GM23338 (cell line): ENCODE data around the gene BCAR3. TPM values are rescaled to one million over a fixed set of nuclear protein-coding genes. Genes with fewer than 3 reads are reported as not detected.

Source experiments
- ATAC-seq: fragments of 200-7000 bp; cut with Tn5 transposase; 3 replicates; pipeline ENCODE4 v1.9.1; 2020
- DNase-seq: peaks from one replicate; pipeline ENCODE4 v3.0.0-alpha.2; 2015; ENCODE audit warnings: low spot score
- H2AFZ ChIP-seq: fragments of 200-600 bp; sonication (generic); 2 replicates; pipeline ENCODE4 v1.8.0; 2016; ENCODE audit warnings: antibody characterized with exemption, mild to moderate bottlenecking, moderate library complexity
- H3F3A ChIP-seq: fragments of 200-600 bp; sonication (generic); replicated peaks from 2 replicates; pipeline ENCODE4 v1.8.0; 2017; ENCODE audit warnings: antibody characterized with exemption, mixed run types, low read depth
- H3K27ac ChIP-seq: fragments of 200-600 bp; sonication (generic); 2 replicates; pipeline ENCODE4 v1.6.1; 2016; ENCODE audit warnings: low read depth
- H3K27me3 ChIP-seq: fragments of 200-600 bp; sonication (generic); 2 replicates; pipeline ENCODE4 v1.8.0; 2016; ENCODE audit warnings: mild to moderate bottlenecking, mixed run types, moderate library complexity; ENCODE audit not compliant: insufficient read depth
- H3K36me3 ChIP-seq: fragments of 200-600 bp; sonication (generic); 2 replicates; pipeline ENCODE4 v1.8.0; 2016; ENCODE audit warnings: mild to moderate bottlenecking; ENCODE audit not compliant: insufficient read depth
- H3K4me1 ChIP-seq: fragments of 200-600 bp; sonication (generic); 2 replicates; pipeline ENCODE4 v1.8.0; 2016; ENCODE audit warnings: mild to moderate bottlenecking, moderate library complexity; ENCODE audit not compliant: insufficient read depth
- H3K4me2 ChIP-seq: fragments of 200-600 bp; sonication (generic); 2 replicates; pipeline ENCODE4 v1.7.1; 2017; ENCODE audit warnings: mixed run types
- H3K4me3 ChIP-seq: fragments of 200-600 bp; sonication (generic); 2 replicates; pipeline ENCODE4 v1.6.1; 2016; ENCODE audit warnings: mixed run types
- H3K79me2 ChIP-seq: fragments of 200-600 bp; sonication (generic); replicated peaks from 2 replicates; pipeline ENCODE4 v1.8.0; 2017; ENCODE audit warnings: mild to moderate bottlenecking; ENCODE audit not compliant: insufficient read depth
- H3K9me2 ChIP-seq: fragments of 200-600 bp; sonication (generic); 2 replicates; pipeline ENCODE4 v1.8.0; 2017; ENCODE audit not compliant: insufficient read depth
- H4K20me1 ChIP-seq: fragments of 200-600 bp; sonication (generic); replicated peaks from 2 replicates; pipeline ENCODE4 v1.8.0; 2017; ENCODE audit warnings: mild to moderate bottlenecking; ENCODE audit not compliant: insufficient read depth
- H3K27ac Mint-ChIP-seq: 2 replicates; pipeline ENCODE4 v1.8.0; 2020; ENCODE audit warnings: inconsistent platforms, mild to moderate bottlenecking, moderate library complexity, mixed read lengths
- H3K27me3 Mint-ChIP-seq: 3 replicates; pipeline ENCODE4 v1.8.0; 2022; ENCODE audit warnings: low read depth, mild to moderate bottlenecking, moderate library complexity, mixed read lengths, inconsistent platforms; ENCODE audit not compliant: insufficient read depth, poor library complexity
- H3K36me3 Mint-ChIP-seq: 3 replicates; pipeline ENCODE4 v1.8.0; 2021; ENCODE audit warnings: low read depth, mild to moderate bottlenecking, inconsistent platforms, moderate library complexity, mixed read lengths
- H3K4me1 Mint-ChIP-seq: 3 replicates; pipeline ENCODE4 v1.8.0; 2020; ENCODE audit warnings: mild to moderate bottlenecking, inconsistent platforms, mixed read lengths
- H3K4me3 Mint-ChIP-seq: 3 replicates; pipeline ENCODE4 v1.8.0; 2021; ENCODE audit warnings: moderate library complexity, mild to moderate bottlenecking, inconsistent platforms, mixed read lengths
- H3K9me3 Mint-ChIP-seq: 3 replicates; pipeline ENCODE4 v1.8.0; 2020; ENCODE audit warnings: moderate library complexity, mild to moderate bottlenecking, inconsistent platforms, mixed read lengths
- EZH2 ChIP-seq: fragments of 200-600 bp; sonication (generic); IDR thresholded peaks from one replicate; pipeline ENCODE4 v1.8.0; 2017; ENCODE audit warnings: antibody characterized with exemption, mild to moderate bottlenecking, low read depth; ENCODE audit not compliant: unreplicated experiment
- JUNB ChIP-seq: IDR thresholded peaks from one replicate; pipeline ENCODE4 v1.6.1; 2016; ENCODE audit warnings: antibody characterized with exemption; ENCODE audit not compliant: unreplicated experiment
- NANOG ChIP-seq: IDR thresholded peaks from 2 replicates; pipeline ENCODE4 v1.6.1; 2016; ENCODE audit warnings: antibody characterized with exemption, borderline replicate concordance
- POLR2AphosphoS5 ChIP-seq: IDR thresholded peaks from 2 replicates; pipeline ENCODE4 v1.6.1; 2016; ENCODE audit warnings: antibody characterized with exemption, low read depth
- STAT1 ChIP-seq: IDR thresholded peaks from one replicate; pipeline ENCODE4 v1.6.1; 2016; ENCODE audit warnings: antibody characterized with exemption; ENCODE audit not compliant: unreplicated experiment
- ZNF114 ChIP-seq: fragments of 250-450 bp; sonication (Bioruptor Pico); IDR thresholded peaks from 2 replicates; pipeline ENCODE4 v1.5.0; 2020; ENCODE audit warnings: mild to moderate bottlenecking, moderate library complexity
- ZNF331 ChIP-seq: fragments of 250-450 bp; sonication (Bioruptor Pico); IDR thresholded peaks from 2 replicates; pipeline ENCODE4 v1.5.0; 2020; ENCODE audit warnings: low read depth, mild to moderate bottlenecking, moderate library complexity
- polyA plus RNA-seq: library from polyadenylated mRNA; unstranded; fragments of >200 nt; fragmentation: Nextera tagmentation; extraction: Ambion mirVana; gene quantifications from 2 replicates; pipeline ENCODE4 v1.2.1, GENCODE V29; 2016
- total RNA-seq: library from RNA; depleted of rRNA; stranded (reverse); fragments of >200 nt; shearing (Covaris generic); gene quantifications from 2 replicates; pipeline ENCODE4 v1.2.3, GENCODE V29; 2014
- TF ChIP-seq, protein P1 (sequence below): IDR thresholded peaks from one replicate; pipeline ENCODE4 v1.6.1; 2018; ENCODE audit warnings: antibody characterized with exemption; ENCODE audit not compliant: unreplicated experiment
- TF ChIP-seq, protein P2 (sequence below): IDR thresholded peaks from 2 replicates; pipeline ENCODE4 v1.6.1; 2016; ENCODE audit warnings: antibody characterized with exemption
- TF ChIP-seq, protein P3 (sequence below), 2 experiments: fragments of 200-600 bp in 1 of 2; sonication (generic) in 1 of 2; conservative IDR thresholded peaks; 2 replicates each; pipeline versions ENCODE4 v1.5.1 to v1.6.1; 2016 to 2017; ENCODE audit warnings: antibody characterized with exemption in 2 of 2, low read depth in 2 of 2, mild to moderate bottlenecking in 2 of 2, moderate library complexity in 1 of 2
- TF ChIP-seq, protein P4 (sequence below): fragments of 250-450 bp; sonication (Bioruptor Pico); IDR thresholded peaks from 2 replicates; pipeline ENCODE4 v1.5.0; 2020; ENCODE audit warnings: mild to moderate bottlenecking, moderate library complexity

Gene BCAR3
- total and polyA plus RNA-seq, 2 experiments from 2014 or later, result 5.5 to 9.7 TPM

- TF ChIP-seq, protein P1, sequence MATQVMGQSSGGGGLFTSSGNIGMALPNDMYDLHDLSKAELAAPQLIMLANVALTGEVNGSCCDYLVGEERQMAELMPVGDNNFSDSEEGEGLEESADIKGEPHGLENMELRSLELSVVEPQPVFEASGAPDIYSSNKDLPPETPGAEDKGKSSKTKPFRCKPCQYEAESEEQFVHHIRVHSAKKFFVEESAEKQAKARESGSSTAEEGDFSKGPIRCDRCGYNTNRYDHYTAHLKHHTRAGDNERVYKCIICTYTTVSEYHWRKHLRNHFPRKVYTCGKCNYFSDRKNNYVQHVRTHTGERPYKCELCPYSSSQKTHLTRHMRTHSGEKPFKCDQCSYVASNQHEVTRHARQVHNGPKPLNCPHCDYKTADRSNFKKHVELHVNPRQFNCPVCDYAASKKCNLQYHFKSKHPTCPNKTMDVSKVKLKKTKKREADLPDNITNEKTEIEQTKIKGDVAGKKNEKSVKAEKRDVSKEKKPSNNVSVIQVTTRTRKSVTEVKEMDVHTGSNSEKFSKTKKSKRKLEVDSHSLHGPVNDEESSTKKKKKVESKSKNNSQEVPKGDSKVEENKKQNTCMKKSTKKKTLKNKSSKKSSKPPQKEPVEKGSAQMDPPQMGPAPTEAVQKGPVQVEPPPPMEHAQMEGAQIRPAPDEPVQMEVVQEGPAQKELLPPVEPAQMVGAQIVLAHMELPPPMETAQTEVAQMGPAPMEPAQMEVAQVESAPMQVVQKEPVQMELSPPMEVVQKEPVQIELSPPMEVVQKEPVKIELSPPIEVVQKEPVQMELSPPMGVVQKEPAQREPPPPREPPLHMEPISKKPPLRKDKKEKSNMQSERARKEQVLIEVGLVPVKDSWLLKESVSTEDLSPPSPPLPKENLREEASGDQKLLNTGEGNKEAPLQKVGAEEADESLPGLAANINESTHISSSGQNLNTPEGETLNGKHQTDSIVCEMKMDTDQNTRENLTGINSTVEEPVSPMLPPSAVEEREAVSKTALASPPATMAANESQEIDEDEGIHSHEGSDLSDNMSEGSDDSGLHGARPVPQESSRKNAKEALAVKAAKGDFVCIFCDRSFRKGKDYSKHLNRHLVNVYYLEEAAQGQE, result no peak
- TF ChIP-seq NANOG (no peak), ZNF331 (CRISPR knock-in tag) (no peak), EZH2 (no peak)
Measured at GRCh38 chr1:93598396-93598795, 83.2 kb downstream of the BCAR3 start (continued).

DNA sequence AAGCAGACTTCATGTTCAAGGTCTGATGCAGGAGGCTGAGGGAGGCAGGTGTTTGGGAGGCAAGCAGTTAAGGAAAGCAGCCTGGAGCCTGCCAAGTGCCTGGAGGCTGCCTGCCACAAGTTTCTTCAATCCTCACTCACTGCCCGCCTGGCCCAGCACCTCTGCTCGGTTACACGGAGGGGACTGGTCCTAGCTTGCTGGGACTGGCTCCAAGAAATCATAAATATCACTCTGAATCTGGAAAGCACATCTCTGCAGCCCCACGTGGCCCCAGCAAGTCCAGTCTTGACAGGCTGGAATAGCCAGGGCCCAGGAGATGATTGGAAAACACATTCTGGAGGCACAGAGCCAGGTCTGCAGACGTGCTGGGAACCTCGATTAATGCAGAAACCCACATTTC, 83.9 kb downstream of the BCAR3 start:
- 0 out of 2 replicates have a peak, but pooled peaks cover 4% of the 10 kb centered on the region for H3K79me2 ChIP-seq
- H3K4me2 ChIP-seq, result no peak overlapping the region
- no peaks in the 10 kb centered on the region for H3K27me3 ChIP-seq
- Mint-ChIP-seq H3K27ac (no peak overlapping the region), H3K36me3 (no peaks in the 10 kb centered on the region), H3K4me1 (peaks cover 38% of the 10 kb centered on the region), H3K27me3 (no peaks in the 10 kb centered on the region), H3K9me3 (no peaks in the 10 kb centered on the region), H3K4me3 (no peak overlapping the region)
- H3K36me3 ChIP-seq, result no peaks in the 10 kb centered on the region
- H3K27ac ChIP-seq, result no peak overlapping the region
- ATAC-seq, result no peak
- no peak overlapping the region for H3K4me3 ChIP-seq
- no peak overlapping the region for H2AFZ ChIP-seq
- DNase-seq, result no peak
- no peaks in the 10 kb centered on the region for H3F3A ChIP-seq
- H3K9me2 ChIP-seq, result no peaks in the 10 kb centered on the region
- peaks cover 35% of the 10 kb centered on the region for H3K4me1 ChIP-seq
- no peaks in the 10 kb centered on the region for H4K20me1 ChIP-seq
- TF ChIP-seq, protein P2, sequence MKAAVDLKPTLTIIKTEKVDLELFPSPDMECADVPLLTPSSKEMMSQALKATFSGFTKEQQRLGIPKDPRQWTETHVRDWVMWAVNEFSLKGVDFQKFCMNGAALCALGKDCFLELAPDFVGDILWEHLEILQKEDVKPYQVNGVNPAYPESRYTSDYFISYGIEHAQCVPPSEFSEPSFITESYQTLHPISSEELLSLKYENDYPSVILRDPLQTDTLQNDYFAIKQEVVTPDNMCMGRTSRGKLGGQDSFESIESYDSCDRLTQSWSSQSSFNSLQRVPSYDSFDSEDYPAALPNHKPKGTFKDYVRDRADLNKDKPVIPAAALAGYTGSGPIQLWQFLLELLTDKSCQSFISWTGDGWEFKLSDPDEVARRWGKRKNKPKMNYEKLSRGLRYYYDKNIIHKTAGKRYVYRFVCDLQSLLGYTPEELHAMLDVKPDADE, result no peak
- TF ChIP-seq POLR2AphosphoS5 (no peak), ZNF331 (CRISPR knock-in tag) (no peak), NANOG (no peak), ZNF114 (no peak), JUNB (no peak), STAT1 (no peak), EZH2 (no peak)
- TF ChIP-seq, protein P3, sequence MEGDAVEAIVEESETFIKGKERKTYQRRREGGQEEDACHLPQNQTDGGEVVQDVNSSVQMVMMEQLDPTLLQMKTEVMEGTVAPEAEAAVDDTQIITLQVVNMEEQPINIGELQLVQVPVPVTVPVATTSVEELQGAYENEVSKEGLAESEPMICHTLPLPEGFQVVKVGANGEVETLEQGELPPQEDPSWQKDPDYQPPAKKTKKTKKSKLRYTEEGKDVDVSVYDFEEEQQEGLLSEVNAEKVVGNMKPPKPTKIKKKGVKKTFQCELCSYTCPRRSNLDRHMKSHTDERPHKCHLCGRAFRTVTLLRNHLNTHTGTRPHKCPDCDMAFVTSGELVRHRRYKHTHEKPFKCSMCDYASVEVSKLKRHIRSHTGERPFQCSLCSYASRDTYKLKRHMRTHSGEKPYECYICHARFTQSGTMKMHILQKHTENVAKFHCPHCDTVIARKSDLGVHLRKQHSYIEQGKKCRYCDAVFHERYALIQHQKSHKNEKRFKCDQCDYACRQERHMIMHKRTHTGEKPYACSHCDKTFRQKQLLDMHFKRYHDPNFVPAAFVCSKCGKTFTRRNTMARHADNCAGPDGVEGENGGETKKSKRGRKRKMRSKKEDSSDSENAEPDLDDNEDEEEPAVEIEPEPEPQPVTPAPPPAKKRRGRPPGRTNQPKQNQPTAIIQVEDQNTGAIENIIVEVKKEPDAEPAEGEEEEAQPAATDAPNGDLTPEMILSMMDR (conservative IDR thresholded peaks at IDR 0.05; ENCODE audit: low read depth in 2 of 2), result no peak
- TF ChIP-seq, protein P4, sequence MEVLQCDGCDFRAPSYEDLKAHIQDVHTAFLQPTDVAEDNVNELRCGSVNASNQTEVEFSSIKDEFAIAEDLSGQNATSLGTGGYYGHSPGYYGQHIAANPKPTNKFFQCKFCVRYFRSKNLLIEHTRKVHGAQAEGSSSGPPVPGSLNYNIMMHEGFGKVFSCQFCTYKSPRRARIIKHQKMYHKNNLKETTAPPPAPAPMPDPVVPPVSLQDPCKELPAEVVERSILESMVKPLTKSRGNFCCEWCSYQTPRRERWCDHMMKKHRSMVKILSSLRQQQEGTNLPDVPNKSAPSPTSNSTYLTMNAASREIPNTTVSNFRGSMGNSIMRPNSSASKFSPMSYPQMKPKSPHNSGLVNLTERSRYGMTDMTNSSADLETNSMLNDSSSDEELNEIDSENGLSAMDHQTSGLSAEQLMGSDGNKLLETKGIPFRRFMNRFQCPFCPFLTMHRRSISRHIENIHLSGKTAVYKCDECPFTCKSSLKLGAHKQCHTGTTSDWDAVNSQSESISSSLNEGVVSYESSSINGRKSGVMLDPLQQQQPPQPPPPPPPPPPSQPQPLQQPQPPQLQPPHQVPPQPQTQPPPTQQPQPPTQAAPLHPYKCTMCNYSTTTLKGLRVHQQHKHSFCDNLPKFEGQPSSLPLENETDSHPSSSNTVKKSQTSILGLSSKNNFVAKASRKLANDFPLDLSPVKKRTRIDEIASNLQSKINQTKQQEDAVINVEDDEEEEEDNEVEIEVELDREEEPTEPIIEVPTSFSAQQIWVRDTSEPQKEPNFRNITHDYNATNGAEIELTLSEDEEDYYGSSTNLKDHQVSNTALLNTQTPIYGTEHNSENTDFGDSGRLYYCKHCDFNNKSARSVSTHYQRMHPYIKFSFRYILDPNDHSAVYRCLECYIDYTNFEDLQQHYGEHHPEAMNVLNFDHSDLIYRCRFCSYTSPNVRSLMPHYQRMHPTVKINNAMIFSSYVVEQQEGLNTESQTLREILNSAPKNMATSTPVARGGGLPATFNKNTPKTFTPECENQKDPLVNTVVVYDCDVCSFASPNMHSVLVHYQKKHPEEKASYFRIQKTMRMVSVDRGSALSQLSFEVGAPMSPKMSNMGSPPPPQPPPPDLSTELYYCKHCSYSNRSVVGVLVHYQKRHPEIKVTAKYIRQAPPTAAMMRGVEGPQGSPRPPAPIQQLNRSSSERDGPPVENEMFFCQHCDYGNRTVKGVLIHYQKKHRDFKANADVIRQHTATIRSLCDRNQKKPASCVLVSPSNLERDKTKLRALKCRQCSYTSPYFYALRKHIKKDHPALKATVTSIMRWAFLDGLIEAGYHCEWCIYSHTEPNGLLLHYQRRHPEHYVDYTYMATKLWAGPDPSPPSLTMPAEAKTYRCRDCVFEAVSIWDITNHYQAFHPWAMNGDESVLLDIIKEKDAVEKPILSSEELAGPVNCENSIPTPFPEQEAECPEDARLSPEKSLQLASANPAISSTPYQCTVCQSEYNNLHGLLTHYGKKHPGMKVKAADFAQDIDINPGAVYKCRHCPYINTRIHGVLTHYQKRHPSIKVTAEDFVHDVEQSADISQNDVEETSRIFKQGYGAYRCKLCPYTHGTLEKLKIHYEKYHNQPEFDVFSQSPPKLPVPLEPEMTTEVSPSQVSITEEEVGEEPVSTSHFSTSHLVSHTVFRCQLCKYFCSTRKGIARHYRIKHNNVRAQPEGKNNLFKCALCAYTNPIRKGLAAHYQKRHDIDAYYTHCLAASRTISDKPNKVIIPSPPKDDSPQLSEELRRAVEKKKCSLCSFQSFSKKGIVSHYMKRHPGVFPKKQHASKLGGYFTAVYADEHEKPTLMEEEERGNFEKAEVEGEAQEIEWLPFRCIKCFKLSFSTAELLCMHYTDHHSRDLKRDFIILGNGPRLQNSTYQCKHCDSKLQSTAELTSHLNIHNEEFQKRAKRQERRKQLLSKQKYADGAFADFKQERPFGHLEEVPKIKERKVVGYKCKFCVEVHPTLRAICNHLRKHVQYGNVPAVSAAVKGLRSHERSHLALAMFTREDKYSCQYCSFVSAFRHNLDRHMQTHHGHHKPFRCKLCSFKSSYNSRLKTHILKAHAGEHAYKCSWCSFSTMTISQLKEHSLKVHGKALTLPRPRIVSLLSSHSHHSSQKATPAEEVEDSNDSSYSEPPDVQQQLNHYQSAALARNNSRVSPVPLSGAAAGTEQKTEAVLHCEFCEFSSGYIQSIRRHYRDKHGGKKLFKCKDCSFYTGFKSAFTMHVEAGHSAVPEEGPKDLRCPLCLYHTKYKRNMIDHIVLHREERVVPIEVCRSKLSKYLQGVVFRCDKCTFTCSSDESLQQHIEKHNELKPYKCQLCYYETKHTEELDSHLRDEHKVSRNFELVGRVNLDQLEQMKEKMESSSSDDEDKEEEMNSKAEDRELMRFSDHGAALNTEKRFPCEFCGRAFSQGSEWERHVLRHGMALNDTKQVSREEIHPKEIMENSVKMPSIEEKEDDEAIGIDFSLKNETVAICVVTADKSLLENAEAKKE (CRISPR knock-in tag), result no peak
